Measurements from ENCODE around the gene DFFB.

- TF ChIP-seq MAZ (IDR thresholded peaks at IDR 0.05; ENCODE audit: borderline replicate concordance, low read depth, low read length), result no peak
- TF ChIP-seq, protein P1, sequence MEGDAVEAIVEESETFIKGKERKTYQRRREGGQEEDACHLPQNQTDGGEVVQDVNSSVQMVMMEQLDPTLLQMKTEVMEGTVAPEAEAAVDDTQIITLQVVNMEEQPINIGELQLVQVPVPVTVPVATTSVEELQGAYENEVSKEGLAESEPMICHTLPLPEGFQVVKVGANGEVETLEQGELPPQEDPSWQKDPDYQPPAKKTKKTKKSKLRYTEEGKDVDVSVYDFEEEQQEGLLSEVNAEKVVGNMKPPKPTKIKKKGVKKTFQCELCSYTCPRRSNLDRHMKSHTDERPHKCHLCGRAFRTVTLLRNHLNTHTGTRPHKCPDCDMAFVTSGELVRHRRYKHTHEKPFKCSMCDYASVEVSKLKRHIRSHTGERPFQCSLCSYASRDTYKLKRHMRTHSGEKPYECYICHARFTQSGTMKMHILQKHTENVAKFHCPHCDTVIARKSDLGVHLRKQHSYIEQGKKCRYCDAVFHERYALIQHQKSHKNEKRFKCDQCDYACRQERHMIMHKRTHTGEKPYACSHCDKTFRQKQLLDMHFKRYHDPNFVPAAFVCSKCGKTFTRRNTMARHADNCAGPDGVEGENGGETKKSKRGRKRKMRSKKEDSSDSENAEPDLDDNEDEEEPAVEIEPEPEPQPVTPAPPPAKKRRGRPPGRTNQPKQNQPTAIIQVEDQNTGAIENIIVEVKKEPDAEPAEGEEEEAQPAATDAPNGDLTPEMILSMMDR (conservative IDR thresholded peaks at IDR 0.05; ENCODE audit: low read depth, low read length), result no peak
- no peak for TF ChIP-seq RAD21 (IDR thresholded peaks at IDR 0.05; ENCODE audit: low read length)
- no peak for TF ChIP-seq POLR2A (IDR thresholded peaks at IDR 0.05; ENCODE audit: low read depth, low read length)
- no peak for TF ChIP-seq NFE2L2 (IDR thresholded peaks at IDR 0.05; ENCODE audit: low read depth, low read length)
- TF ChIP-seq MAFK (IDR thresholded peaks at IDR 0.05; ENCODE audit: low read depth, low read length), result no peak
- TF ChIP-seq FOS (IDR thresholded peaks at IDR 0.05; ENCODE audit: low read depth, low read length), result no peak
- TF ChIP-seq RCOR1 (IDR thresholded peaks at IDR 0.05; ENCODE audit: insufficient replicate concordance, low read length), result no peak
- TF ChIP-seq RFX5 (IDR thresholded peaks at IDR 0.05; ENCODE audit: low read depth, low read length), result no peak
- TF ChIP-seq, protein P2, sequence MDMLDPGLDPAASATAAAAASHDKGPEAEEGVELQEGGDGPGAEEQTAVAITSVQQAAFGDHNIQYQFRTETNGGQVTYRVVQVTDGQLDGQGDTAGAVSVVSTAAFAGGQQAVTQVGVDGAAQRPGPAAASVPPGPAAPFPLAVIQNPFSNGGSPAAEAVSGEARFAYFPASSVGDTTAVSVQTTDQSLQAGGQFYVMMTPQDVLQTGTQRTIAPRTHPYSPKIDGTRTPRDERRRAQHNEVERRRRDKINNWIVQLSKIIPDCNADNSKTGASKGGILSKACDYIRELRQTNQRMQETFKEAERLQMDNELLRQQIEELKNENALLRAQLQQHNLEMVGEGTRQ (IDR thresholded peaks at IDR 0.05; ENCODE audit: low read depth, low read length), result no peak
- TF ChIP-seq SMC3 (IDR thresholded peaks at IDR 0.05; ENCODE audit: low read depth, low read length), result no peak
- no peak for TF ChIP-seq BHLHE40 (IDR thresholded peaks at IDR 0.05; ENCODE audit: low read depth, low read length)
Measured at GRCh38 chr1:3842912-3843311, 14.4 kb upstream of the DFFB start.
